ENCODE results near the gene UCP2.

- TF ChIP-seq CTCF (IDR thresholded peaks at IDR 0.05) (no peak), JUN (CRISPR knock-in tag; IDR thresholded peaks at IDR 0.05) (no peak), FOXJ3 (CRISPR knock-in tag; IDR thresholded peaks at IDR 0.05; ENCODE audit: borderline replicate concordance) (no peak), IRF2 (CRISPR knock-in tag; IDR thresholded peaks at IDR 0.05; ENCODE audit: borderline replicate concordance, low read depth) (no peak), NFYB (CRISPR knock-in tag; conservative IDR thresholded peaks at IDR 0.05; ENCODE audit: low read depth) (no peak), SMAD3 (CRISPR knock-in tag; IDR thresholded peaks at IDR 0.05; ENCODE audit: borderline replicate concordance) (no peak), ZNF232 (CRISPR knock-in tag; IDR thresholded peaks at IDR 0.05) (no peak), TP53 (CRISPR knock-in tag; IDR thresholded peaks at IDR 0.05) (no peak), ZBTB43 (CRISPR knock-in tag; IDR thresholded peaks at IDR 0.05) (no peak)
Observed at GRCh38 chr11:74001822-74002286, 19.2 kb upstream of the UCP2 start.

All from WTC11 (cell line).